ENCODE measurements around the gene ASB1. TPM values are rescaled to one million over a fixed set of nuclear protein-coding genes. Genes with fewer than 3 reads are reported as not detected.

ASB1 gene
- total and polyA plus RNA-seq, 10 of the 15 experiments (the other 5 are each of a cell fraction or from before 2014, with no cell fraction given) = 5.2 to 31.2 (median 25.8) TPM

DNA sequence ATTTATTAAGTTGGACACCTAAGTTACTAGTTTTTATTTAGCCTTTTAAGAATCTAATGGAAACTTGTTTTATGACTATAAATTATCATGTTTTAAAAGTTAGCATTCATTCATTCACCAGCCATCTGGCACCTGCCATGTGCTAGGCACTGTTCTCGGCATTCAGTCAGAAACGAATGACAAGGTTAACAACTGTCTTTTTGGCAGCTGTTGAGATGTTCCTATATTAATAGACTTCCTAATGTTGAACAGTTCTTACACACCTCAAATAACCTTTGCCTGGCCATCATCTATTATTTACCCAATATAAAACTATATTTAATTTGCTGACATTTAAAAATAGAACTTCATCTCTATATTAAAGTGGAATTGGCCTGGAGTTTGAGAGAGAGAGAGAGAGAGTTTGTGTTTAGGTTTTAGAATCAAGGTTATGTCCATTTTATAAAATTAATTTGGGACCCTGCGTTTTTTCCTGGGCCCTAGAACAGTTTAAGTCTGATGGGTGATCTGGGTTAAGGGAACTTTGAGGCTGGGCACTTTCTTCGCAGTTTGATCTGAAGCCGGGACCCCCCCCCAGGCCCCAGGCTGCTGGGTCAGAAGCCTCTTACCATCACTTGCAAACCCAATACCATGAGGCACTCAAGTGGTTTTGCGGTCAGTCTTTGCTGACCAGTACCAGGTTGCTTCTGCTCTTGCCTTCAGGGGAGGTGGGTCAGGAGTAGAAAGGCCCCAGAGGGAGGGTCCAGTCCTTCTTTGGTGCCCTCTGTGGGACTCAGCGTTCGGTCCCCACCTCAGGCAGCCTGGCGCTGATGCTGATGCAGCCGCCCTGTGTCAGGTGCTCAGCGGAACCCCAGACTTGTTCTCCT lies 48.3 kb upstream of the ASB1 start (continued):
- TF ChIP-seq, protein P1, sequence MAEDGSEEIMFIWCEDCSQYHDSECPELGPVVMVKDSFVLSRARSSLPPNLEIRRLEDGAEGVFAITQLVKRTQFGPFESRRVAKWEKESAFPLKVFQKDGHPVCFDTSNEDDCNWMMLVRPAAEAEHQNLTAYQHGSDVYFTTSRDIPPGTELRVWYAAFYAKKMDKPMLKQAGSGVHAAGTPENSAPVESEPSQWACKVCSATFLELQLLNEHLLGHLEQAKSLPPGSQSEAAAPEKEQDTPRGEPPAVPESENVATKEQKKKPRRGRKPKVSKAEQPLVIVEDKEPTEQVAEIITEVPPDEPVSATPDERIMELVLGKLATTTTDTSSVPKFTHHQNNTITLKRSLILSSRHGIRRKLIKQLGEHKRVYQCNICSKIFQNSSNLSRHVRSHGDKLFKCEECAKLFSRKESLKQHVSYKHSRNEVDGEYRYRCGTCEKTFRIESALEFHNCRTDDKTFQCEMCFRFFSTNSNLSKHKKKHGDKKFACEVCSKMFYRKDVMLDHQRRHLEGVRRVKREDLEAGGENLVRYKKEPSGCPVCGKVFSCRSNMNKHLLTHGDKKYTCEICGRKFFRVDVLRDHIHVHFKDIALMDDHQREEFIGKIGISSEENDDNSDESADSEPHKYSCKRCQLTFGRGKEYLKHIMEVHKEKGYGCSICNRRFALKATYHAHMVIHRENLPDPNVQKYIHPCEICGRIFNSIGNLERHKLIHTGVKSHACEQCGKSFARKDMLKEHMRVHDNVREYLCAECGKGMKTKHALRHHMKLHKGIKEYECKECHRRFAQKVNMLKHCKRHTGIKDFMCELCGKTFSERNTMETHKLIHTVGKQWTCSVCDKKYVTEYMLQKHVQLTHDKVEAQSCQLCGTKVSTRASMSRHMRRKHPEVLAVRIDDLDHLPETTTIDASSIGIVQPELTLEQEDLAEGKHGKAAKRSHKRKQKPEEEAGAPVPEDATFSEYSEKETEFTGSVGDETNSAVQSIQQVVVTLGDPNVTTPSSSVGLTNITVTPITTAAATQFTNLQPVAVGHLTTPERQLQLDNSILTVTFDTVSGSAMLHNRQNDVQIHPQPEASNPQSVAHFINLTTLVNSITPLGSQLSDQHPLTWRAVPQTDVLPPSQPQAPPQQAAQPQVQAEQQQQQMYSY (CRISPR knock-in tag; IDR thresholded peaks at IDR 0.05) = no peak
- no peak for TF ChIP-seq CBX3 (IDR thresholded peaks at IDR 0.05; ENCODE audit: borderline replicate concordance, low read depth)
- no peak for TF ChIP-seq STAT3 (IDR thresholded peaks at IDR 0.05; ENCODE audit: low read depth, low read length)
- TF ChIP-seq NR2F1 (conservative IDR thresholded peaks at IDR 0.05) = no peak
- TF ChIP-seq MTA3 (IDR thresholded peaks at IDR 0.05; ENCODE audit: borderline replicate concordance, low read length) = no peak
- TF ChIP-seq KLF5 (IDR thresholded peaks at IDR 0.05; ENCODE audit: partially characterized antibody) = no peak

DNA sequence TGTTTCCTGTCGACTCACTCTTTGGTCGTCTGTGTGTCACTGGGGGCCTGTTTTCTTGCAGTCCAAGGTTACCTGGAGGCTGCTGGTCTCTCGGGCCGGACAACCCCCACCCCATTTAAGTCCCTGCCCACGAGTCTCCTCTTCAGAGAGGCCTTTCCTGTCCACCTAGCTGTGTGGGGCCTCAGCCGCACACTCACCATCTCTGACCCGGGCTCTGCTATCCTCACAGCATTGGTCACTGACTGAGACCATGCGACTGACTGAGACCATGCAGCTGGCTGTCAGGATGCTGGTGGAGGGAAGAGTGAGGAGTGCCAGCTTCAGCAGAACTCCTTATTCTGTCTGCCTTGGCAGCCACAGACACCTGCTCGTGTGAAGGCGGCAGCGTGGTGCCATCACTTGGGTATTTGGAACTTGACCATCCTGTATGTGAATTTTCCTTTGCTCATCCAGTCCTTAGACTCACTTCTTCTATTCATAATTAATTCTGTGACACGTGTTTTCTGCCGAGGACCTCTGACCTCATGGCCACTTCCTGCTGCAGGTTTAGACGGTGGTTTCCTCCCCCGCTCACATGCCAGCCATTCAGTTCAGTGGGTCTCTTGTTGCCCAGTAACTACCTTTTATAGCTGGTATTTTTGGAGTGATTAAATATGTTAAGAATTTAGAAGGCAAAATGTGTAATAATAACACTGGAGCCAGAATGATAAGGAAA lies 47.5 kb upstream of the ASB1 start:
- Histone ChIP-seq H4K20me1 (ENCODE audit: control insufficient read depth, insufficient read depth) (no peaks in the 10 kb centered on the region), H3K4me3 (no peak overlapping the region), H3K9me3 (replicated peaks; ENCODE audit: control insufficient read depth, insufficient read depth, low read length) (no peaks in the 10 kb centered on the region), H3K4me1 (ENCODE audit: control insufficient read depth, insufficient read depth, low read length) (peaks cover 8% of the 10 kb centered on the region), H3K27me3 (replicated peaks in 1 of 2; ENCODE audit: control insufficient read depth in 2 of 2, insufficient read depth in 2 of 2, low read length in 1 of 2) (no peaks in the 10 kb centered on the region), H3K4me2 (ENCODE audit: control insufficient read depth, insufficient read depth) (no peak overlapping the region), H3K9ac (ENCODE audit: control insufficient read depth, insufficient read depth, low read length) (no peak overlapping the region), H3K36me3 (ENCODE audit: control insufficient read depth in 2 of 2, insufficient read depth in 2 of 2, low read length in 1 of 2) (no peaks in the 10 kb centered on the region), H2AFZ (ENCODE audit: control insufficient read depth, low read depth, low read length) (peak overlapping the region; percentile 24; the same call in 1 of the 2 replicates), H3K27ac (ENCODE audit: control insufficient read depth, insufficient read depth) (no peak overlapping the region), H3K79me2 (ENCODE audit: control insufficient read depth, insufficient read depth, low read length) (no peaks in the 10 kb centered on the region)
- RAD21 ChIA-PET (ENCODE audit: unreplicated experiment) = no interaction called here
- CTCF ChIA-PET = no interaction called here
- POLR2A ChIA-PET = interaction anchor here (0.6 kb wide), 1 partner anchor 120 kb away, joined by 3 read pairs; no protein-coding TSS in a partner anchor
- intact Hi-C loops (cut with micrococcal nuclease; ENCODE audit: unreplicated experiment) = no loop called here
- ATAC-seq (peak; percentile 49), FAIRE-seq (no peak), DNase-seq (ENCODE audit: low read depth, low spot score) (no peak)
- 74% methylated on average over 14 of the region's 15 CpGs for WGBS (ENCODE audit: insufficient coverage, insufficient replicate concordance, low lambda C conversion rate, missing lambda C conversion rate)
- BruUV-seq (replicated peaks) = no TSS peak
- in situ Hi-C loops (cut with MboI) = no loop called here
- SMC1A ChIA-PET (ENCODE audit: uncharacterized antibody, unreplicated experiment) = no interaction called here
- TF ChIP-seq NR2C1 (IDR thresholded peaks at IDR 0.05) (peak; percentile 61), LARP7 (IDR thresholded peaks at IDR 0.05) (no peak), BHLHE40 (IDR thresholded peaks at IDR 0.05; ENCODE audit: borderline replicate concordance in 1 of 2, low read depth in 2 of 2, low read length in 1 of 2) (peak in 1 of 2 experiments; percentile 38; a peak in 1 of 4 replicates), NR2F1 (conservative IDR thresholded peaks at IDR 0.05) (peak; percentile 73)
- TF ChIP-seq, protein P2, sequence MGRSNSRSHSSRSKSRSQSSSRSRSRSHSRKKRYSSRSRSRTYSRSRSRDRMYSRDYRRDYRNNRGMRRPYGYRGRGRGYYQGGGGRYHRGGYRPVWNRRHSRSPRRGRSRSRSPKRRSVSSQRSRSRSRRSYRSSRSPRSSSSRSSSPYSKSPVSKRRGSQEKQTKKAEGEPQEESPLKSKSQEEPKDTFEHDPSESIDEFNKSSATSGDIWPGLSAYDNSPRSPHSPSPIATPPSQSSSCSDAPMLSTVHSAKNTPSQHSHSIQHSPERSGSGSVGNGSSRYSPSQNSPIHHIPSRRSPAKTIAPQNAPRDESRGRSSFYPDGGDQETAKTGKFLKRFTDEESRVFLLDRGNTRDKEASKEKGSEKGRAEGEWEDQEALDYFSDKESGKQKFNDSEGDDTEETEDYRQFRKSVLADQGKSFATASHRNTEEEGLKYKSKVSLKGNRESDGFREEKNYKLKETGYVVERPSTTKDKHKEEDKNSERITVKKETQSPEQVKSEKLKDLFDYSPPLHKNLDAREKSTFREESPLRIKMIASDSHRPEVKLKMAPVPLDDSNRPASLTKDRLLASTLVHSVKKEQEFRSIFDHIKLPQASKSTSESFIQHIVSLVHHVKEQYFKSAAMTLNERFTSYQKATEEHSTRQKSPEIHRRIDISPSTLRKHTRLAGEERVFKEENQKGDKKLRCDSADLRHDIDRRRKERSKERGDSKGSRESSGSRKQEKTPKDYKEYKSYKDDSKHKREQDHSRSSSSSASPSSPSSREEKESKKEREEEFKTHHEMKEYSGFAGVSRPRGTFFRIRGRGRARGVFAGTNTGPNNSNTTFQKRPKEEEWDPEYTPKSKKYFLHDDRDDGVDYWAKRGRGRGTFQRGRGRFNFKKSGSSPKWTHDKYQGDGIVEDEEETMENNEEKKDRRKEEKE (IDR thresholded peaks at IDR 0.05) = no peak

Data from GM12878 (cell line).